Large intestine (tissue), 3 donors: Measurements from ENCODE around the gene FARP2. TPM values are rescaled to one million over a fixed set of nuclear protein-coding genes. Genes with fewer than 3 reads are reported as not detected.
"Not testable (repeated sequence)": the region's sequence is repeated elsewhere in the genome, so short reads cannot be mapped to it uniquely, and the experiment has no call there.

Experiments
- DNase-seq, 2 donors: peaks; one replicate each; pipeline versions ENCODE4 v3.0.0 to v3.0.0-alpha.2; 2013
- H3K27ac ChIP-seq: one replicate; pipeline ENCODE4 v1.5.1; 2013; ENCODE audit warnings: low read length
- H3K27me3 ChIP-seq: 2 replicates; pipeline ENCODE4 v1.6.1; 2013; ENCODE audit warnings: low read length; ENCODE audit not compliant: control insufficient read depth, insufficient read depth
- H3K36me3 ChIP-seq: 2 replicates; pipeline ENCODE4 v1.6.1; 2013; ENCODE audit warnings: low read length; ENCODE audit not compliant: control insufficient read depth, insufficient read depth
- H3K4me1 ChIP-seq: one replicate; pipeline ENCODE4 v1.6.1; 2013; ENCODE audit warnings: low read length; ENCODE audit not compliant: control insufficient read depth, insufficient read depth
- H3K4me3 ChIP-seq: one replicate; pipeline ENCODE4 v1.5.1; 2013; ENCODE audit warnings: low read length
- H3K9me3 ChIP-seq: one replicate; pipeline ENCODE4 v1.6.1; 2013; ENCODE audit warnings: mild to moderate bottlenecking, low read depth, low read length, moderate library complexity; ENCODE audit not compliant: control insufficient read depth
- WGBS: methylation state at CpG from one replicate; pipeline ENCODE4 v1.1.5; 2013; ENCODE audit warnings: low lambda C conversion rate; ENCODE audit not compliant: insufficient coverage; 5-methylcytosine and 5-hydroxymethylcytosine counted together
- polyA plus RNA-seq: library from polyadenylated mRNA; unstranded; fragments of 120-200 nt; gene quantifications from one replicate; pipeline ENCODE4 v1.2.1, GENCODE V29; 2013

FARP2 gene
- polyA plus RNA-seq, 1 donor, result 52.6 TPM

DNA sequence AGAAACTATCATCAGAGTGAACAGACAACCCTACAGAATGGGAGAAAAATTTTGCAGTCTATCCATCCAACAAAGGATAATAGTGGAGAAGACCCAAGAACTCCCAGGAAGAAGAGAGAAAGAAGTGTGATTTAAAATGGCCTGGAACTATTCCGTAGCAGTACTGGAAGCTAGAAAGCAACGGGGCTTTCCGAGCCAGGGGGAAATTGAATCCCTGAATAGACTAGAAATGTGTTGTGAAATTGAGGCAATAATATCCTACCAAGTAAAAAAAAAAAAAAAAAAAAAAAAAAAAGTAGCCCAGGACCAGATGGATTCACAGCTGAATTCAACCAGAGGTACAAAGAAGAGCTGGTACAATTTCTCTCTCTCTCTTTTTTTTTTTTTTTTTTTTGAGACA, 69.3 kb downstream of the FARP2 start:
- DNase-seq, result no peak
- H3K27me3 ChIP-seq, result no peaks in the 10 kb centered on the region
- no peak overlapping the region for H3K4me3 ChIP-seq
- H3K9me3 ChIP-seq, result no peaks in the 10 kb centered on the region
- no peak overlapping the region for H3K27ac ChIP-seq
- no CpG with 5 or more reads among the region's 3 CpGs for whole genome bisulfite sequencing
- H3K4me1 ChIP-seq, result no peaks in the 10 kb centered on the region
- H3K36me3 ChIP-seq, result peaks cover 39% of the 10 kb centered on the region

DNA sequence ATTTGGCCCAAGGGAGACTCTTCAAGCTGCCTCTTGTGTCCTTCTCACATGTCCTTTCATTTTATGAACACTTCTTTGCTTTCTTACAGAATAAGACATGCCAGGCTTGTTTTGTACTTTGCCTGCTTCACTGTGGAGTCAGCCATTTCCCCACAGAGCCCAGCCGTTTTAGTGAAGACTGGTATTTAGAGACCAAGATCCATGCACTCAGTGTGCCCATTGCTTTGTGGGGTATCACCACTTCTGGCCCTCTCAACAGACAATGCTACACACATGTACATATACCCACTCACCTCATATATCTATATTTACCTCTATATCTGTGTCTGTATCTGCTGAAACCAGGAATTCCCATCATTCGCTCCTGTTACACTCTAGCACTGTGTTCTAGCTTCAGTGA, 74.1 kb downstream of the FARP2 start:
- Histone ChIP-seq H3K4me3 (no peak overlapping the region), H3K9me3 (no peaks in the 10 kb centered on the region), H3K36me3 (peaks cover 54% of the 10 kb centered on the region), H3K4me1 (no peaks in the 10 kb centered on the region), H3K27ac (no peak overlapping the region), H3K27me3 (no peaks in the 10 kb centered on the region)
- no peak for DNase-seq
- WGBS, result no CpG with 5 or more reads among the region's 2 CpGs

DNA sequence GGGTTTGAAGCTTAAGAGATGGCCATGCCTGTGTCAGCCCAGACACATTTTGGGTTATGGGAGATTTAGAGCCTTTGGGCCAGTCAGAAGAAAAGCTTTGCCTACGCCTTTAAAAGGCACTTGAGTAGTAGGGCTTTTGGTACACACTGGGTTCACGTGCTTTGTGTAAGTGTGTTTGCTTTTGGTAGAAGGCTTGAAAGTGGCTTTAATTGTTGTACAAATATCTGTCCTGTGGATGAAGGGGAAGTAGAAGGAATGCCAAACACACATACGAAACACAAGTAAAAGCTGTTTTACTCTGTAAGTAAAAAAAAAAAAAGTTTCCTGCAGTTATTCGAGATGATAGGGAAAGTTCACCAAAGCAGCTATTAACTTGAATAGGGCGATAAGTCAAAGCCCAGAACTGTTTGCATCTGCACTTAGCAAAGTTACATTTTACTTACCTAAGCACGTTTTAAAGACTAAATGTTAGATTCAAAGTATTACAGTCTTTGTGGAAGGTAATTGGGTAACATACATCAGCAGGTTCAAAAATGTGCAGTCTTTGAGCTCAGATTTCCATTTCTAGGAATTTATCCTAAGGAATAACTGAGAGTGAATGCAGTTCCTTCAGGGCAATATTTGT, 76.9 kb downstream of the FARP2 start:
- Histone ChIP-seq H3K4me3 (no peak overlapping the region), H3K9me3 (no peaks in the 10 kb centered on the region), H3K36me3 (peaks cover 69% of the 10 kb centered on the region), H3K4me1 (no peaks in the 10 kb centered on the region), H3K27ac (no peak overlapping the region), H3K27me3 (no peaks in the 10 kb centered on the region)
- DNase-seq, result no peak
- no CpG with 5 or more reads among the region's 6 CpGs for WGBS

DNA sequence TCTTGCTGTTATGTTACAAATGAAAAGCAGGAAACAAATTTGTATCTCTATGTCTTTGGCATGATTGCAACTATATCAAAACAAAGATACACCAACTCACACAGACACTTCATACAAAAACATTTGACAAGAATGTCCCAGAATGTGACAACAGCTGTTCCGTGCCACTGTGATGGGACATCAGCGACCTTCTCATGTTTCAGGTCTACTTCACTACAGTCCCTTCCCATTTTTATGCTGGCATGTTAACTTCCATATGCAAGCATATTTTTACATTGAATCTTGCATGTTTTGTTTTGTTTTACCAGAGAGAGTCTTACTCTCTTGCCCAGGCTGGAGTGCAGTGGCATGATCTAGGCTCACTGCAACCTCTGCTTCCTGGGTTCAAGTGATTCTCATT, 81.1 kb downstream of the FARP2 start:
- no peaks in the 10 kb centered on the region for H3K27me3 ChIP-seq
- H3K36me3 ChIP-seq, result peaks cover 65% of the 10 kb centered on the region
- no CpG with 5 or more reads among the region's 2 CpGs for WGBS
- no peak overlapping the region for H3K4me3 ChIP-seq
- H3K27ac ChIP-seq, result no peak overlapping the region
- no peaks in the 10 kb centered on the region for H3K4me1 ChIP-seq
- DNase-seq, result no peak
- H3K9me3 ChIP-seq, result no peaks in the 10 kb centered on the region

DNA sequence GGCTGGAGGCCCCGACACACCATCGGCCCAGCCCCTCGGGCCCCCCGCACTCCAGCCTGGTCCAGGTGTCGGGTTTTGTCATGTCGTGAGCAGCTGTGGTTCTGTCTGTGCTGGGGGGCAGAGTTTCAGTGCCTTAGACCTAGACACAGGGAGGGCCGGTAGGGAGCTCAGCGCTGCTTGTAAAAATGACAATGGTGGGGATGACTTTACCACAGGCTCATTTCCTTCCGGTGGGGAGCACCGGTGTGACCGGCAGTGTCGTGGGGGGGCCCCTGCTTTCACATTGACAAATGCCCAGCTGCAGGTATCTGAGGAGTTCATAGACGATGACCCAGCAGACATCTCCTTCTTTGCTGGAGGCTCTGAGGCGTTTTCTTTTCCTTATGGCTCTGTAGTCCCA, 85.4 kb downstream of the FARP2 start:
- no peaks in the 10 kb centered on the region for H3K9me3 ChIP-seq
- H3K27me3 ChIP-seq, result no peaks in the 10 kb centered on the region
- no peaks in the 10 kb centered on the region for H3K4me1 ChIP-seq
- DNase-seq, result no peak
- no peak overlapping the region for H3K4me3 ChIP-seq
- no CpG with 5 or more reads among the region's 14 CpGs for WGBS
- peaks cover 72% of the 10 kb centered on the region for H3K36me3 ChIP-seq
- no peak overlapping the region for H3K27ac ChIP-seq

DNA sequence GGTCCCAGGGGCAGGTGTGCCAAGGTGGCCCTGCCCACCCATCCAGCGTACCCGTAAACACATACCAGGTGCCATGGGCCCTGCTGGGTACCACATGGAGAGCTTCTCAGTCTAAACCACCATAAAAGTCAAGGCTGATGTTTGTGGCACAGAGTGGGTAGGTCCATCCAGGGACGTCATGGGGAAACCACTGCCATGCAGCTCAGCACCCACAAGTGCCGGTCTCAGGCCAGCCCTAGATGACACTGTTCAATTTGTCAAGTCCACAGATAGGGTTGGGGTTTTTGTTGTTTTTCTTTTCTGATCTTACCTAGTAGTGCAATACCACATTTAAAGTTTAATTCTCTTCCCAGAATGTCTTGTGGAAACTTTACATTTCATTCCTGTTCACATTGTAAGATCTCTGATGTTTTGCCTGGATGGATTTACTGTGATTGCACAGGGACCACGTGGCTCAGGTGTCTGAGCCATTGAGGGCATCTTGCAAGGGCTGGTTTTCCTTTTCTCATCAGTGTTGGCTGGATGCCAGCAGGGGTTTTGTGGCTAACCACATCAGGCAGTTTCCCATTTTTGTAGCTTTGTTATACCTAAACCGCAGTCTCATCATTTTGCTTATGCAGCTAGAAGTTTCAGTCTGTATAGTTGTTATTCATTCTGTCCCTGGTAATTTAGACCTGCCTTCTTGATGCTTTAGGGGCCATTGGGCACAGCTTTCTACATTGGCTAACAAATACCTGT, 87.6 kb downstream of the FARP2 start:
- H3K4me1 ChIP-seq, result no peaks in the 10 kb centered on the region
- peak in 1 of 2 donors; percentile 4 for DNase-seq
- H3K9me3 ChIP-seq, result no peaks in the 10 kb centered on the region
- peaks cover 77% of the 10 kb centered on the region for H3K36me3 ChIP-seq
- no CpG with 5 or more reads among the region's 6 CpGs for WGBS
- no peaks in the 10 kb centered on the region for H3K27me3 ChIP-seq
- no peak overlapping the region for H3K27ac ChIP-seq
- no peak overlapping the region for H3K4me3 ChIP-seq

DNA sequence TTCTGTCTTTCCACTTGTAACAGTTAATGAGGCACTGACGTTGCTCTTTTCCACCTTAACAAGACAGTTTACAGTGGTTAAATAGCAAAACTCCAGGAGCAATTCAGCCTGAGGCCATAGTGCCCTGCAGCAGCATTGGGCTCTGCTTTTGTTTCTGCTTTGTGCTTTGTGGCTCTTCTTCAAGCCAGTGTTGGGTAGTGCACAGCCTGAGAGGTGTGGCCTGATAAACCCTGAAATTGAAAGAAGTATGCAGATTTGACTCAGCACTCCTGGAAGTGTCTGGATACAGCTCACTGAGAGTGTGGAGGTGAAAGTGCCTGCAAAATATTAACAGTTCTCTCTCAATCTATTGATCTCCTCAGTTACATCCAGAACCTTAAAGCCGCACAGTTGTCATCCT, 89.3 kb downstream of the FARP2 start:
- Histone ChIP-seq H3K4me3 (no peak overlapping the region), H3K27ac (no peak overlapping the region), H3K27me3 (no peaks in the 10 kb centered on the region), H3K4me1 (no peaks in the 10 kb centered on the region), H3K36me3 (peaks cover 68% of the 10 kb centered on the region), H3K9me3 (no peaks in the 10 kb centered on the region)
- 71% methylated on average over 1 of the region's 2 CpGs for WGBS
- DNase-seq, result no peak

DNA sequence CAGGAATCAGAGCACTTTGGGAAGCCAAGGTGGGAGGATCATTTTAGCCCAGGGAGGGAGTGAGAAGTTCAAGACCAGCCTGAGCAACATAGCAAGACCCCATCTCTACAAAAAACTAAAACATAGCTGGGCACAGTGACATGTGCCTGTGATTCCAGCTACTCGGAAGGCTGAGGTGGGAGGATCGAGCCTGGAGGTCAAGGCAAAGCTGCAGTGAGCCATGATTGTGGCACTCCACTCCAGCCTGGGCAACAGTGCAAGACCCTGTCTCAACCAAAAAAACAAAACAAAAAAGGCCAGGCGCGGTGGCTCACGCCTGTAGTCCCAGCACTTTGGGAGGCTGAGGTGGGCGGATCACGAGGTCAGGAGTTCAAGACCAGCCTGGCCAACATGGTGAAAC, 94.0 kb downstream of the FARP2 start:
- WGBS, result no CpG with 5 or more reads among the region's 7 CpGs

DNA sequence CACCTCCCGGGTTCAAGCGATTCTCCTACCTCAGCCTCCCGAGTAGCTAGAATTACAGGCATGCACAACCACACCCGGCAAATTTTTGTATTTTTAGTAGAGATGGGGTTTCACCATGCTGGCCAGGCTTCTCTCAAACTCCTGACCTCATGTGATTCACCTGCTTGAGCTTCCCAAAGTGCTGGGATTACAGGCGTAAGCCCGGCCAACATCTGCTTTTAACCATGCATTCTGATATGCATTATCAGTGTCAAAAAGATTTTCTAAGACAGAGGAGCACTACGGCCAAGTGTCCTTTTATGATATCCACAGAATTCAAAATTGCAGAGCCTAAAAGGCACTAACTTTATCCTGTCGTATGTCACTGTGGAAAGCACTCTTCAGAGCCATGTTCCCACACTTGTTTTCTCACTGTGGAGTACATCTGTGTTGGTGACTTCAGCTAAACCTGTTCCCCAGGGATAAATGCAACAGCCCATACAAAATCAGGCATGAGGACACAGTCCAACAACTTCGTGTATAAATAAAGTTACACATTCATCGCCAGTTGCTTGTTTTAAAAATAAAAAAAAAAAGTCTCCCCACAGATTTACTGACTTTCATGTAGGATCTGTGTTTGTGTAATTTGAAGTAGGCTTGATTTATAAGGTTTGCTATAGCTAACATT, 95.9 kb downstream of the FARP2 start:
- H3K27me3 ChIP-seq, result no peaks in the 10 kb centered on the region
- H3K4me3 ChIP-seq, result no peak overlapping the region
- H3K27ac ChIP-seq, result no peak overlapping the region
- no peak for DNase-seq
- H3K36me3 ChIP-seq, result peaks cover 13% of the 10 kb centered on the region
- H3K9me3 ChIP-seq, result no peaks in the 10 kb centered on the region
- WGBS, result 88% methylated on average over 2 of the region's 10 CpGs
- H3K4me1 ChIP-seq, result no peaks in the 10 kb centered on the region

More for the DNA sequence above, 94.0 kb downstream of the FARP2 start:
- not testable (repeated sequence) for H3K27me3 ChIP-seq, H3K27ac ChIP-seq, H3K4me3 ChIP-seq, DNase-seq, H3K4me1 ChIP-seq, H3K9me3 ChIP-seq
- peaks cover 25% of the 10 kb centered on the region for H3K36me3 ChIP-seq

DNA sequence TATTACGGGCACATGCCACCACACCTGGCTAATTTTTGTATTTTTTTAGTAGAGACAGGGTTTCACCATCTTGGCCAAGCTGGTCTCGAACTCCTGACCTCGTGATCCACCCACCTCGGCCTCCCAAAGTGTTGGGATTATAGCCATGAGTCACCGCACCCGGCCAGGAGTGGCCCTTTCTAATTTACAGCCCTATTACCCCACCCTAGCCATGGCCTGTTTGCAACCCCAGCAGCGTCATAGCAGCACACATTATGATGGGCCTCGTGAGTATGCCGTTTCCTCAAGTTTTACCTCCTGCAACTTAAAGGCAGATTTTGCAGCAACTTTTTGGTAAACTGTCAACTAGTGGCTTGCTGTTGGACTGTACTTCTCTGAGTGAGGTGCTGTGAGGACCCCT, 97.8 kb downstream of the FARP2 start:
- not testable (repeated sequence) for H3K9me3 ChIP-seq, H3K27me3 ChIP-seq, H3K36me3 ChIP-seq, H3K4me1 ChIP-seq, H3K27ac ChIP-seq, H3K4me3 ChIP-seq, DNase-seq
- WGBS, result no CpG with 5 or more reads among the region's 9 CpGs
